HG03342 (cell line): ENCODE results near the gene LMTK2.

Experiments used
- ATAC-seq: cut with Tn5 transposase; IDR thresholded peaks from one replicate; pipeline ENCODE4 v1.9.1; 2021; ENCODE audit warnings: mild to moderate bottlenecking, moderate library complexity; ENCODE audit not compliant: unreplicated experiment

Gene LMTK2

GRCh38 chr7:98171449-98171848 lies 64.8 kb downstream of the LMTK2 start:
- no peak for ATAC-seq

DNA sequence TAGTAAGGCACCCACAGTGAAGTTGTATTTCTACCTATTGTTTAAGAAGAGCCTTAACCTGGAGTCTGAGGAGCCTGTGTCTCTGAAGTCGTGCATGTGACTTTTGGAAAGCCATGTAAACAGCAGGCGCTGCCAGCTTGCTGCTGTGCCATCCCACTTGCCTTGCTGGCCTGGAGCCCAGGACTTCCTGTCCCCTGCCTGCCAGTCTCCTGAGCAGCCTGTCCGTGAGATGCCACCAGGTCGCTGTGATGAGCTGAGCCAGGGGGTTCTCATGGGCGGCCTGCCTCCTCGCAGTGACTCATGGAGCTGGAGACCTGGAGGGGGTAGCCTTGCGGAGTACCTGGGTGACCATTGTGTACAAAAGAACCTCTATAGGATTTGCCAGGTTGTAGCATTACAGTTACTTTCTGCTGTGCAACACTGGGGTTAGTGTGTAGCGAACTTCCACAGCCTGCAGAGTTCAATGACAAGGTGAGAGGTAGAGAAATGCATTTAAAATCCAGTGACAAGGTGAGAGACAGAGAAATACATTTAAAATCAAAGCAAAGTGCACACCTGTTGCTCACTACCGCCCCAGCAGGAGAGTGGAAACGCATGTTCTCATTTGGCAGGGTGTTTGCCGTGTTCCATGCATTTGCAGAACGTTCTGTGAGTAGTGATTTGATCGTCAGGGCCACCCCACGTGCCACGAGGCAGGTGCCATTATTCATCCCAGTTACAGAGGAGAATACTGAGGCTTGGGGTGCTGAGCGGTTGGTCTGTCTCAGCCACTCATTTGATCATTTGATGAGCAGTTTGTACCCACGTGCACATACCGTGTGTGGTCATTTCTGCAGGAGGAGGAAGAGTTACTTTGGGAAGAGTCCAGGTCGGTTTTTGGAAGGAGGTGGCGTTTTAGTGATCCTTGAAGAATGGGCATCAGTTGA lies 67.9 kb downstream of the LMTK2 start:
- no peak for ATAC-seq

- no peak for ATAC-seq
These were observed 68.7 kb downstream of the LMTK2 start for GRCh38 chr7:98175260-98175940.

DNA sequence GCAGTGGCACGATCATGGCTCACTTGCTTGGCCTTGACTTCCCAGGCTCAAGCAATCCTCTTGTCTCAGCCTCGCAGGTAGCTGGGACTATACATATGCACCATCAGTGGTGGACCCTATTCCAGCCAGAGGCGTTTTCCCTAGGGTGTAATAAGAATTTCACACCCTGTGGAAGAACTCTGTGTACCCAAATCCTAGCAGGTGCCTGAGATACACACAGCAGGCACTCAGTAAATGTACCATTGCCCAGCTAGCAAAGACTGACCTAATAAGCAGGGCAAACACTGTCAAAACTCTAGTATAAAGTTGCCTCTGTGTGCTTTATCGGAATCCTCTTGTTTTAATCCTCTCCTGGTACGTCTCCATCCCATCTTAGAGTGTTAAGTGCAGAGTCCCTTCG lies 70.9 kb downstream of the LMTK2 start:
- ATAC-seq = no peak

GRCh38 chr7:98178321-98178720 lies 71.7 kb downstream of the LMTK2 start:
- no peak for ATAC-seq

- ATAC-seq = no peak
These were observed 72.3 kb downstream of the LMTK2 start for GRCh38 chr7:98178762-98179490.

DNA sequence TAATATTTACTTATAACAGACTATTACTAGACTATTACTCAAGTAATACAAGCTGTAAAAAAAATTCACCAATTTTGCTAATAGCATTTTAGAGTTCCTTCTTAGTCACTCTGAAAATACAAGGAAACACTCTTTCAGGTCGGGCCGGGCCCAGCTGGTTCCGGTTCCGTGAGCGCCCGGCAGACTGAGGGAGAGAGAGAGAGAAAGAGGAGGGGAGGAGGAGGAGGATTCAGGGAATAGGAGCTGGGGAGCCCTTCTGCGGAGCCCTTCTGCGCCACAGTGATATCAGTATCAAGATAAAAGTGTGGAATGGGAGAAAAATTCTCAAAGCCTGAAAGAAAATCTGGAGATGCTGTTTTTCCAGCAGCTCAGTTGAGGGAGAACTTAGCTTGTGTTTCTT lies 74.1 kb downstream of the LMTK2 start:
- no peak for ATAC-seq

DNA sequence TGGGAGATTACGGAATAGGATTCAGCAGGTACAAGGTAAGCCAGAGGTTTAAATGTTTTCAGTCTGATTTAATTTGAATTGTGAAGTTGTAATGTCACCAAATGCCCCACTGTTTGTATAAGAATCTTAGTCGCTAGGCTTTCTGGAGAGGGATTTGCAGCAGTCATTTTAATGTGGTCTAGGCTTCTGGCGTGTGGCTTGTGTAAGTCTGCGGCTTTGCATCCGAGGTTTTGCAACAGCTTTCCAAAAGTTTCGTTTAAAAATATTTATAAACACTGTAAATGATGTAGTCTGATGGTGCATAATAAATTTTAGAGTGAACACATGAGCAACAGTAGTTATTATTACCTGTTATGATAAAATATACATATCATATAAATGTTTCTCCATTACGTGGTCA lies 78.4 kb downstream of the LMTK2 start:
- no peak for ATAC-seq

GRCh38 chr7:98186452-98187137 lies 79.9 kb downstream of the LMTK2 start:
- no peak for ATAC-seq

DNA sequence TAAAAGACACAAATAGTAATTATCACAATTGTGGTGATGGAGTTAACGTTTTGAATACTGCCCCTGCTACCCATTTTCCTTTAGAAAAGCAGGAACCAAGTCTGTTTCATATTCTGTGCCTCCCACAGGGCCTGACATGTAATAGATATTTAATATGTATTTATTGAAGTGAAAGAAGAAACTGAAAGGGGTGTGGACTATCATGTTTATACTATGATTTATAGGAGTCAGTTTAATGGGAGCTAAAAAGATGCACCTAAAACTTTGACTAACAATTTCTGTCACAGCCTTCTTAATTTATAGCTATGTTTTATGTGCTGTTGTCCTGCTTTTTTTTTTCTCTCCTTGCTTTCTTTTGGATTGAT lies 80.5 kb downstream of the LMTK2 start:
- ATAC-seq = no peak

DNA sequence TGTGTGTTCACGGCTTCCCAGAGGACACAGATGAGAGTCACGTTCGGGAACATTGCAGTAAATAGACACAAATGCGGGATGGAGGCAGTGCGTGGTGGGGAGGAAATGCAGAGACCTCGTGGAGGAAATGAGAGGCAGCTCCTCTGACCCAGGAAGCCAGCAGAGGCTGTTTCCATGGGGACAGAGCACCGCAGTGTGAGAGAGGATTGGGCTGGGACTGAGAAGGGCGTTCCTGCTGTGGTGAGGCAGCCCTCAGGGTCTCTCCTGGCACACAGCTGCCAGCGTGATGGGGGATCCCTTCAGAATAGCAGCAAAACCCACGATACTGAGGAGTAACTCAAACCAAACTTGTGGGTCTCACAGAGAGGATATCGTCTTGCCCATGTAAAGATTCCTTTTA lies 82.9 kb downstream of the LMTK2 start:
- ATAC-seq = no peak

GRCh38 chr7:98191668-98192431 lies 85.2 kb downstream of the LMTK2 start:
- no peak for ATAC-seq

DNA sequence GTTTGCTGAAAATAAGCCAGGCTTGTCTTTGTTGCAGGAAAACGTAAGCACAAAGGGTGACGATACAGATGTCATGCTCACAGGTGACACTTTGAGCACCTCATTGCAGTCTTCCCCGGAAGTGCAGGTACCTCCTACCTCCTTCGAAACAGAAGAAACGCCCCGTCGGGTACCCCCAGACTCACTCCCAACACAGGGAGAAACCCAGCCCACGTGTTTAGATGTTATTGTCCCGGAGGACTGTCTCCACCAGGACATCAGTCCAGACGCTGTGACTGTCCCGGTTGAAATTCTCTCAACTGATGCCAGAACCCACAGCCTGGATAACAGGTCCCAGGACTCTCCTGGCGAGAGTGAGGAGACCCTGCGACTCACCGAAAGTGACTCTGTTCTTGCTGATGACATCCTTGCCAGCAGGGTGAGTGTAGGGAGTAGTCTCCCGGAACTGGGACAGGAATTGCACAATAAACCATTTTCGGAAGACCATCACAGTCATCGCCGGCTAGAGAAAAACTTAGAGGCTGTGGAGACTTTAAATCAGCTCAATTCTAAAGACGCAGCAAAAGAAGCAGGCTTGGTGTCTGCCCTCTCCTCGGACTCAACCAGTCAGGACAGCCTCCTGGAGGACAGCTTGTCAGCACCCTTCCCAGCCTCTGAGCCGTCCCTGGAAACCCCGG lies 86.3 kb downstream of the LMTK2 start:
- ATAC-seq = no peak

GRCh38 chr7:98193474-98194180 lies 87.0 kb downstream of the LMTK2 start:
- ATAC-seq = no peak

DNA sequence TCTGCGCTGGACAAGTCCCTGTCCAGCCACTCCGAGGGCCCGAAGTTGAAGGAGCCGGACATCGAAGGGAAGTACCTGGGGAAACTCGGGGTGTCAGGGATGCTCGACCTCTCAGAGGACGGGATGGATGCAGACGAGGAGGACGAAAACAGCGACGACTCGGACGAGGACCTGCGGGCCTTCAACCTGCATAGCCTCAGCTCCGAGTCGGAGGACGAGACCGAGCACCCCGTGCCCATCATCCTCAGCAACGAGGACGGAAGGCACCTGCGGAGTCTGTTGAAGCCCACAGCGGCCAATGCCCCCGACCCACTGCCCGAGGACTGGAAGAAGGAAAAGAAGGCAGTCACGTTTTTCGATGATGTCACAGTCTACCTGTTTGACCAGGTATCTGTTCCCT lies 87.5 kb downstream of the LMTK2 start:
- ATAC-seq = no peak

- ATAC-seq = no peak
These were observed 88.2 kb downstream of the LMTK2 start for GRCh38 chr7:98194672-98195457.

DNA sequence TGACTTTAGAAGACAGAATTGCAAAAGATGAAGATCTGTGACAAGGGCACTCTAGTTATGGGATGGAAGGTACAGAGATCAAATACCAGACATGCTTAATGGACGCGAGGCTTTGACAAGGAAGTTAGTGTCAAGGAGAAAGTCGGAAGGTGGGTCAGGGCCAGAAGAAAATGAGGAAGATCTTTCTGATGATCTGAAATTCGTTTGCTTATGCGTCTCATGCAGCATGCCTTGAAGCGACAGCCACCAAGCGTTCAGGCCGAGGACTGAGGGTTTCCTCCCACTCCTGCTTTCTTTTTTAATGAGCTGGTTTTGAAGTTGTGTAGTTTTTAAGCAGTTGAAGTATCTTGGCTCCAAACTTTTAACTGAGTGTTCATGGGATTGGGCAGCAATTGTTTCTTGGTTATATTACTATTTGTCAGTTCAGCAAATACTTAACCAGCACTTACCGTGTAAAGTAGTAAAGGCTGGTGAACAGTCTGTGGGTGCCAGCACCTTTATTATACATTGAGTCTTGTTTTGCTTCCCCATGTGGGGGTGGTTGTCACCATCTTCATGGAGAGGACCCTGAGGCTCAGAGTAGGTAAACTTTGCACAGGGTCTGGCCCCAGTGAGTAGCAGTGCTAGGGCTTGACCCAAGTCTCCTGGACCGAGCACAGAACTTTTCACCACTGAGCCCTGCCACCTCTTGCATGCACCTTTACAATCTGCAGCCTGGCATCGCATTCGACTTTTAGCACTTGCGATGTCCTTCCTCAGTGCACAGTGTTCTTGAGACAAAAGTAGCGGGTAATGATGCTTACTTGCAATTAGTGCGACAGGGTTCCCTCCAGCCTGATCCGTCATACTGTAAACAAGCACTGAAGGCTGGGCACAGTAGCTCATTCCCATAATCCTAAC lies 90.3 kb downstream of the LMTK2 start:
- no peak for ATAC-seq
